Smooth muscle cell of the brain vasculature (primary cell): ENCODE measurements around the gene GFOD1.
"Not testable (repeated sequence)": the region's sequence is repeated elsewhere in the genome, so short reads cannot be mapped to it uniquely, and the experiment has no call there.

Source experiments
- DNase-seq: peaks from one replicate; pipeline ENCODE4 v3.0.0-alpha.2; 2012; ENCODE audit warnings: low read depth, low spot score

The GFOD1 gene

DNA sequence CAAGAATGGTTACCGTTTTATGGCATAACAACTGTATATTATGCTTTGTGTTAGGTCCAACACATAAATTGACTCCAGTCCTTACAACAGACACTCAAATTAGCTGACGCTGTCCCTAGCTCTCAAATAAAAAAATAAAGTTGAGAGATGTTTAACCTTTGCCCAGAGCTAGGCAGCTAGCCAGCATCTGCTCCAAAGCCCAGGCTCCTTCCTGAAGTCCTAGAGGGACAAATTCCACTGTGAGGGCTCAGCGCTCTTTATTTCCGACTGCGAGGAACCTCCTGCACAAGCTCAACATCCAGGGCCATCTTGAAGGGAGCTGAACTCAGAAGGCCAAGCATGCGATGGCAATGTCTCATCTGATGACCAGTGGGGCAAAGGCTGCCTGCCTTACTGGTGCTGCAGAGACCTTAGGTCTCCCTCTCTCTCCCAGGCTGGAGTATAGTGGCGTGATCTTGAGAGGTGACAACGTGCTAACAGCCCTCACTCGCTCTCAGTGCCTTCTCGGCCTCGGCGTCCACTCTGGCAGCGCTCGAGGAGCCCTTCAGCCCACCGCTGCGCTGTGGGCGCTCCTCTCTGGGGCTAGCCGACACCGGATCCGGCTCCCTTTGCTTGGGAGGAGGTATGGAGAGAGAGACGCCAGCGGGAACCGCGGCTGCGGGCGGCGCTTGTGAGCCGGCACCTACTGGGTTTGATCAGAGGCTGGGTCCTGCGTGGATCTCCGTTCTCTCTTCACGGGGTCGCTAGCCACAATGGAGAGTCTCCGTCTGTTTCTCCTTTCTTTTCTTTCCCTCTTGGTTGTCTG lies 24.7 kb upstream of the GFOD1 start:
- peak; percentile 6 for DNase-seq

DNA sequence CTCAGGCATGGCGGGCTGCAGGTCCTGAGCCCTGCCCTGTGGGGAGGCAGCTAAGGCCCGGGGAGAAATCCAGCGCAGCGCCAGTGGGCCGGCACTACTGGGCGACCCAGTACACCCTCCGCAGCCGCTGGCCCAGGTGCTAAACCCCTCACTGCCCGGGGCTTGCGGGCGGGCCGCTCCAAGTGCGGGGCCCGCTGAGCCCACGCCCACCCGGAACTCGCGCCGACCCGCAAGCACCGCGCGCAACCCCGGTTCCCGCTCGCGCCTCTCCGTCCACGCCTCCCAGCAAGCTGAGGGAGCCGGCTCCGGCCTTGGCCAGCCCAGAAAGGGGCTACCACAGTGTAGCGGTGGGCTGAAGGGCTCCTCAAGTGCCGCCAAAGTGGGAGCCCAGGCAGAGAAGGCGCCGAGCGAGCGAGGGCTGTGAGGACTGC lies 23.8 kb upstream of the GFOD1 start:
- not testable (repeated sequence) for DNase-seq

GRCh38 chr6:13510433-13510832 lies 23.0 kb upstream of the GFOD1 start:
- DNase-seq: not testable (repeated sequence)

GRCh38 chr6:13508711-13509705 lies 21.6 kb upstream of the GFOD1 start:
- no peak for DNase-seq

- no peak for DNase-seq
Measured at GRCh38 chr6:13507306-13507860, 20.0 kb upstream of the GFOD1 start.

DNA sequence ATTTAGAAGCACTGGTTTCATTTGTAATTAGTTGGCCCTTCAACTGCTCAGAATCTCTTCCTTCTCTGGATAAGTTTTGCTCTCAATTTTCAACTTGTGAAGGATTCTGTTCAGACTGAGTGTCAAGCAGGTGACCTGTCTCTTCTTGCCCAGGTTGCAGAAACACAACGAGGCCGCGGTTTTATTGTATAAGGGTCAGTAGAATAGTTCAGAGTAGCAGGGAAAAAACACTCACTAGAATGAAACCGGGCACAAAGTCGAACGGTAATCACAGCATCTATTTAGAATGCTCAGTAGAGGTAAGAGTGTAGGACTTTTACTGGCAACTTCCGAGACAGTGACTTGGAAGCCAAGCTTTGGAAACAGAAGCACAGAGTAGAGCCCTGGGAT lies 17.9 kb upstream of the GFOD1 start:
- DNase-seq: no peak

DNA sequence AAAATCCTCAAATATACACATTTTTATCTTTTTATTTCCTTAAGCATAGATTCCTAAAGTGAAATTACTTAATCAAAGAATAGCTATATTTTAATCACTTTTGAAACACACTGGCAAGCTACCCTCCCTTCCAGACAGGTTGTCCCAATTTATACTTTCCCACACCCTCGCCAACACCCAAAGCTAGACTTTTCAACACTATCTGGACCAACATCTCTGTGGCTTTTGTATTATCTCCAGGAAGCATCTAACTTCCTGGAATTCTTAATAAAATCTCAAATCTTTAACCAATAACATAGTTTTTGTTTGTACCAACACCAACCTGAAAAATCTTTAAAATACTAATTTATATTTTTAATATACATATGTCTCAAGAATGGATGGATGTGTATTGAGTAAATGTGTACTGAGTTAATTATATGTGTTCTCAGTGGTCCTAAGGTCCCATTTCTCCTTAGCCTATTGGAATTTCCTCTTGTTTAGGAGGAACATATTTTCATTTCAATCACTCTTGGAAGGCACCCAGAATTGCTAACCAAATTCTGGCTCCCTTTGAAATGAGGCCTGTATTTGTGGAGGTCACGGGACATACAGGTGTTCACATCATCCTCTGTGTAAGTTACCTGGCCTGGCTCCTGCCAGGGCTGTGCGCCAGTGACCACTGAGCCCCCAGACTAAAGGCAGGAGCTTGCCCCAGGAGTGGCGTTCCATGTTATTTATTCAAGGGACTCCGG lies 17.4 kb upstream of the GFOD1 start:
- no peak for DNase-seq

DNA sequence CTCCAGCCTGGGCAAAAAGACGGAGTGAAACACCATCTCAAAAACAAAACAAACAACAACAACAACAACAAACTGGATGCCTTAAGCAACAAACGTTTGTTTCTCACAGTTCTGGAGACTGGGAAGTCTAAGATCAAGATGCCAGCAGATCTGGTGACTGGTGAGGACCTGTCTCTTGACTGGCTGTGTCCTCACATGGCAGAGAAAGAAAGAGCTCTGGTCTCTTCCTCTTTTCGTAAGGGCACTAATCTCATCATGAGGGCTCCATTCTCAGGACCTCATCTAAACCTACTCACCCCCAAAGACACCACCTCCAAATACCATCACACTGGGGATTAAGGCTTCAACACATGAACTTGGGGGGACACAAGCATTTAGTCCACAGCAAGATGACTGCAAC lies 13.5 kb upstream of the GFOD1 start:
- DNase-seq: no peak

- DNase-seq: no peak
Measured at GRCh38 chr6:13500264-13500663, 12.9 kb upstream of the GFOD1 start.

- DNase-seq: no peak
Measured at GRCh38 chr6:13496513-13497190, 9.3 kb upstream of the GFOD1 start.

GRCh38 chr6:13495818-13496217 lies 8.4 kb upstream of the GFOD1 start:
- no peak for DNase-seq

GRCh38 chr6:13495112-13495776 lies 7.8 kb upstream of the GFOD1 start:
- DNase-seq: no peak

- DNase-seq: no peak
Measured at GRCh38 chr6:13494137-13494536, 6.7 kb upstream of the GFOD1 start.

DNA sequence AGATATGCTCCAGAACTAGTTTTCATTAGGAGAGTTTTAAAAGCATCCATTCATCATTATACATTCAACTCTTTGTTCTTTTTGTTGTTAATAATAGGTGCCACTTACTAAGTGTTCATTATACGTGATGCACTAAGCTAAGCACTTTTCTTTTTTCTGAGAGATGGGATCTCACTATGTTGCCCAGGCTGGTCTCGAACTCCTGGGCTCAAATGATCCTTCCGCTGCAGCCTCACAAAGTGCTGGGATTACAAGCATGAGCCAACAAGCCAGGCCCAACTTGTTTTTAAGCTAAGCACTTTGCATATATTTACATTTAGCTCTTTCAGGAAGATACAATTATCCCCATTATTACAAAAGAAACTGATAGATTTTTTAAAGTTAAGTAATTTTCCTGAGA lies 5.7 kb upstream of the GFOD1 start:
- no peak for DNase-seq

GRCh38 chr6:13492357-13492756 lies 5.0 kb upstream of the GFOD1 start:
- no peak for DNase-seq

- DNase-seq: no peak
Measured at GRCh38 chr6:13491538-13491937, 4.1 kb upstream of the GFOD1 start.

DNA sequence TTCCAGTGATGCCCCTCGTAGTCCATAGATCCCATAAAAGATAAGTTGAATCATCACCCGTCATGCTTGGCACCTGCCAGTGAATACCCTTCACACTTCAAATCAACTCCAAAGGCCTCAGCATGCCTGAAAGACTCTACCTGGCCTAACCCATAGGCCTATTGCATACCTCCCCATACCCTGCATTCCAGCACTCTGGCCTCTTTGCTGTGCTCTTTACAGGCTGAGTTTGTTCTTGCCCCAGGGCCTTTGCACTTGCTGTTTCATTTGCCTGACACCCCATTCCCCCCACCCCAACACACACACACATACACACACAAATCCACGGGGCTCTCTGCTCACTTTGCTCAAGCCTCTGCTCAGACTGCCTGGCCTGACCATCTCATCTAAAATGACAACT lies 3.0 kb upstream of the GFOD1 start:
- DNase-seq: no peak

DNA sequence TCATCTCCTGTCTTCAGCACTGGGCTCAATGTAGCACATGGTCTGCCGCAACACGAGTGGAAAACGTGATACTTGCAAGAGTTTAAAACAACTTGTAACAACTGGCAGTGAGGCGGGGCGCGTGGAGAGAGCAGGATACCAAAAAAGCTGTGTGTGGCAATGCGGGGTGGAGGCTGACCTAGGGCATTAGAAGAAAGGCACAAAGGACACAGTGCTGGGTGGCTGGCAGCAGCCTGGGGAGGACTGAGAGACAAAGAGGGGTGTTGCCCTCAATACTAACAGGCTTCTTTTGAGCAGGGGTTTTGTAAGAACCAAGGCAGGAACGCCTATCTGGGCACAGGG lies 1.5 kb upstream of the GFOD1 start:
- DNase-seq: no peak

GRCh38 chr6:13488015-13488895 lies 855 bp upstream of the GFOD1 start:
- DNase-seq: peak; percentile 13
